ENCODE measurements around the gene SLC25A47.

The SLC25A47 gene

GRCh38 chr14:100302616-100303015, 20.5 kb upstream of the SLC25A47 start:
- H3K4me3 ChIP-seq (ENCODE audit: low read depth in 1 of 2, low read length in 2 of 2) = no peak overlapping the region
- H3K9ac ChIP-seq (ENCODE audit: low read depth, low read length) = no peak overlapping the region
- no peak overlapping the region for H3K4me2 ChIP-seq (ENCODE audit: insufficient read depth, low read length)
- H2AFZ ChIP-seq (ENCODE audit: low read depth, low read length) = no peak overlapping the region
- no peaks in the 10 kb centered on the region for H3K9me3 ChIP-seq (ENCODE audit: insufficient read depth, low read length, severe bottlenecking)
- no peak for ATAC-seq (ENCODE audit: insufficient read depth, low read depth)
- H3K27me3 ChIP-seq (ENCODE audit: insufficient read depth, low read length, poor library complexity) = no peaks in the 10 kb centered on the region
- no peak for DNase-seq
- H4K20me1 ChIP-seq (ENCODE audit: insufficient read depth, low read length) = peaks cover 53% of the 10 kb centered on the region
- H3K79me2 ChIP-seq (ENCODE audit: insufficient read depth, low read length) = peaks cover 81% of the 10 kb centered on the region
- no peak overlapping the region for H3K27ac ChIP-seq (ENCODE audit: low read length)
- peaks cover 33% of the 10 kb centered on the region for H3K4me1 ChIP-seq (ENCODE audit: insufficient read depth, low read length)
- H3K36me3 ChIP-seq (ENCODE audit: insufficient read depth, low read length) = peaks cover 41% of the 10 kb centered on the region
- TF ChIP-seq EZH2 (IDR thresholded peaks at IDR 0.05; ENCODE audit: borderline replicate concordance, low read depth, low read length, severe bottlenecking) (no peak), CTCF (IDR thresholded peaks at IDR 0.05; ENCODE audit: borderline replicate concordance, extremely low read depth, low read length, poor library complexity, severe bottlenecking) (no peak)

GRCh38 chr14:100303179-100303578, 20.0 kb upstream of the SLC25A47 start:
- H3K4me3 ChIP-seq (ENCODE audit: low read depth in 1 of 2, low read length in 2 of 2) = no peak overlapping the region
- H3K36me3 ChIP-seq (ENCODE audit: insufficient read depth, low read length) = peaks cover 36% of the 10 kb centered on the region
- peak overlapping the region; percentile 27; the same call in 1 of the 2 replicates for H3K27ac ChIP-seq (ENCODE audit: low read length)
- no peak overlapping the region for H2AFZ ChIP-seq (ENCODE audit: low read depth, low read length)
- peaks cover 79% of the 10 kb centered on the region for H3K79me2 ChIP-seq (ENCODE audit: insufficient read depth, low read length)
- DNase-seq = no peak
- no peaks in the 10 kb centered on the region for H3K9me3 ChIP-seq (ENCODE audit: insufficient read depth, low read length, severe bottlenecking)
- peak overlapping the region; percentile 29; the same call in 1 of the 2 replicates for H3K4me2 ChIP-seq (ENCODE audit: insufficient read depth, low read length)
- TF ChIP-seq CTCF (IDR thresholded peaks at IDR 0.05; ENCODE audit: borderline replicate concordance, extremely low read depth, low read length, poor library complexity, severe bottlenecking) (peak; percentile 58), EZH2 (IDR thresholded peaks at IDR 0.05; ENCODE audit: borderline replicate concordance, low read depth, low read length, severe bottlenecking) (no peak)
- ATAC-seq (ENCODE audit: insufficient read depth, low read depth) = no peak
- peaks cover 38% of the 10 kb centered on the region for H3K4me1 ChIP-seq (ENCODE audit: insufficient read depth, low read length)
- no peak overlapping the region for H3K9ac ChIP-seq (ENCODE audit: low read depth, low read length)
- peaks cover 51% of the 10 kb centered on the region for H4K20me1 ChIP-seq (ENCODE audit: insufficient read depth, low read length)
- H3K27me3 ChIP-seq (ENCODE audit: insufficient read depth, low read length, poor library complexity) = no peaks in the 10 kb centered on the region

- Histone ChIP-seq H4K20me1 (ENCODE audit: insufficient read depth, low read length) (peaks cover 47% of the 10 kb centered on the region), H2AFZ (ENCODE audit: low read depth, low read length) (no peak overlapping the region), H3K4me1 (ENCODE audit: insufficient read depth, low read length) (peaks cover 39% of the 10 kb centered on the region), H3K27me3 (ENCODE audit: insufficient read depth, low read length, poor library complexity) (no peaks in the 10 kb centered on the region), H3K27ac (ENCODE audit: low read length) (0 out of 2 replicates have a peak overlapping the region, but pooled peaks have one; percentile 15), H3K79me2 (ENCODE audit: insufficient read depth, low read length) (peaks cover 72% of the 10 kb centered on the region), H3K9me3 (ENCODE audit: insufficient read depth, low read length, severe bottlenecking) (no peaks in the 10 kb centered on the region), H3K9ac (ENCODE audit: low read depth, low read length) (no peak overlapping the region), H3K4me2 (ENCODE audit: insufficient read depth, low read length) (peak overlapping the region; percentile 92), H3K4me3 (ENCODE audit: low read depth in 1 of 2, low read length in 2 of 2) (no peak overlapping the region), H3K36me3 (ENCODE audit: insufficient read depth, low read length) (peaks cover 30% of the 10 kb centered on the region)
- ATAC-seq (ENCODE audit: insufficient read depth, low read depth) = no peak
- no peak for DNase-seq
- TF ChIP-seq CTCF (IDR thresholded peaks at IDR 0.05; ENCODE audit: borderline replicate concordance, extremely low read depth, low read length, poor library complexity, severe bottlenecking) (no peak), EZH2 (IDR thresholded peaks at IDR 0.05; ENCODE audit: borderline replicate concordance, low read depth, low read length, severe bottlenecking) (no peak)
These were observed 19.2 kb upstream of the SLC25A47 start for GRCh38 chr14:100303925-100304324.
